Left lung (tissue), 10 donors: ENCODE results near the gene THBD. TPM values are rescaled to one million over a fixed set of nuclear protein-coding genes. Genes with fewer than 3 reads are reported as not detected.

Experiments used
- ATAC-seq: fragments of 200-7000 bp; cut with Tn5 transposase; one replicate; pipeline ENCODE4 v1.9.1; 2020; ENCODE audit warnings: moderate library complexity
- DNase-seq, 4 donors: peaks; one replicate each; pipeline ENCODE4 v3.0.0-alpha.2; 2013 to 2020
- H3K27ac ChIP-seq, 2 donors: fragments of 200-600 bp; sonication (generic) in 1 of 2; one replicate each; pipeline versions ENCODE4 v1.5.0 to v1.8.0; 2020 to 2021
- H3K27me3 ChIP-seq, 2 donors: fragments of 200-600 bp; sonication (generic) in 1 of 2; one replicate each; pipeline versions ENCODE4 v1.5.0 to v1.8.0; 2020 to 2021
- H3K36me3 ChIP-seq, 2 donors: fragments of 200-600 bp; sonication (generic) in 1 of 2; one replicate each; pipeline versions ENCODE4 v1.5.0 to v1.8.0; 2020 to 2021
- H3K4me1 ChIP-seq, 2 donors: fragments of 200-600 bp; one replicate each; pipeline ENCODE4 v1.8.0; 2021
- H3K4me3 ChIP-seq, 2 donors: fragments of 200-600 bp; sonication (generic) in 1 of 2; one replicate each; pipeline versions ENCODE4 v1.5.0 to v1.8.0; 2020 to 2021; ENCODE audit warnings: mild to moderate bottlenecking in 1 of 2
- H3K9me3 ChIP-seq, 2 donors: fragments of 200-600 bp; sonication (generic) in 1 of 2; one replicate each; pipeline versions ENCODE4 v1.5.0 to v1.8.0; 2020 to 2021
- CTCF ChIP-seq, 2 donors: fragments of 200-600 bp; sonication (generic) in 1 of 2; IDR thresholded peaks; one replicate each; pipeline versions ENCODE4 v1.5.0 to v1.8.0; 2021; ENCODE audit warnings: antibody characterized with exemption in 2 of 2
- intact Hi-C, 2 donors: fragments of 100-400 bp; cut with DNase I; formaldehyde crosslinking; loops; one replicate each; pipeline versions ENCODE4 v1.11.2 to v1.14.2; 2022
- polyA plus RNA-seq, 6 donors: library from polyadenylated mRNA; unstranded; fragments of 120-200 nt; gene quantifications; one replicate each; pipeline ENCODE4 v1.2.1, GENCODE V29; 2013; ENCODE audit not compliant: insufficient read length in 6 of 6
- total RNA-seq, 2 donors: library from RNA; stranded (reverse); fragmentation: NEBNext Ultra II Directional; extraction: Animal tissue kit (Norgen Biotek cat#: 25700); gene quantifications; one replicate each; pipeline ENCODE4 v1.2.1, GENCODE V29; 2021
- donor health status: DM: no; HTN: yes; CAD: no.
- donor health status: DM: no; HTN: no; CAD: no.

Gene THBD
- total and polyA plus RNA-seq, 8 donors, result 27.3 to 77.4 (median 47.2) TPM

GRCh38 chr20:23069108-23069507 lies 19.6 kb upstream of the THBD start:
- Histone ChIP-seq H3K27me3 (no peaks in the 10 kb centered on the region), H3K36me3 (no peaks in the 10 kb centered on the region), H3K4me3 (no peak overlapping the region), H3K9me3 (no peaks in the 10 kb centered on the region), H3K27ac (no peak overlapping the region), H3K4me1 (no peaks in the 10 kb centered on the region)
- ATAC-seq, result no peak
- TF ChIP-seq CTCF (IDR thresholded peaks at IDR 0.05), result no peak
- no peak for DNase-seq
- intact Hi-C loops, result no loop called here

- intact Hi-C loops, result no loop called here
- no peak for ATAC-seq
- no peak for DNase-seq
- TF ChIP-seq CTCF (IDR thresholded peaks at IDR 0.05), result no peak
- no peaks in the 10 kb centered on the region for H3K9me3 ChIP-seq
- no peak overlapping the region for H3K27ac ChIP-seq
- no peaks in the 10 kb centered on the region for H3K4me1 ChIP-seq
- H3K36me3 ChIP-seq, result no peaks in the 10 kb centered on the region
- H3K27me3 ChIP-seq, result no peaks in the 10 kb centered on the region
- H3K4me3 ChIP-seq, result no peak overlapping the region
These were observed 18.8 kb upstream of the THBD start for GRCh38 chr20:23068283-23068682.

- no peak overlapping the region for H3K4me3 ChIP-seq
- H3K9me3 ChIP-seq, result no peaks in the 10 kb centered on the region
- H3K36me3 ChIP-seq, result no peaks in the 10 kb centered on the region
- TF ChIP-seq CTCF (IDR thresholded peaks at IDR 0.05), result no peak
- H3K27me3 ChIP-seq, result no peaks in the 10 kb centered on the region
- intact Hi-C loops, result no loop called here
- H3K27ac ChIP-seq, result no peak overlapping the region
- peaks cover 8 to 10% of the 10 kb centered on the region in 2 donors for H3K4me1 ChIP-seq
- DNase-seq (no peak), ATAC-seq (no peak)
These were observed 17.3 kb upstream of the THBD start for GRCh38 chr20:23066772-23067171.

GRCh38 chr20:23065266-23066201 lies 16.1 kb upstream of the THBD start:
- Histone ChIP-seq H3K4me3 (no peak overlapping the region), H3K27ac (no peak overlapping the region), H3K4me1 (peaks cover 14 to 22% of the 10 kb centered on the region in 2 donors), H3K9me3 (no peaks in the 10 kb centered on the region), H3K27me3 (no peaks in the 10 kb centered on the region), H3K36me3 (no peaks in the 10 kb centered on the region)
- intact Hi-C loops, result no loop called here
- no peak for TF ChIP-seq CTCF (IDR thresholded peaks at IDR 0.05)
- DNase-seq (no peak), ATAC-seq (no peak)

GRCh38 chr20:23063581-23063980 lies 14.1 kb upstream of the THBD start:
- Histone ChIP-seq H3K27me3 (no peaks in the 10 kb centered on the region), H3K36me3 (no peaks in the 10 kb centered on the region), H3K27ac (no peak overlapping the region), H3K4me3 (no peak overlapping the region), H3K9me3 (no peaks in the 10 kb centered on the region), H3K4me1 (peaks cover 14 to 31% of the 10 kb centered on the region in 2 donors)
- DNase-seq (no peak), ATAC-seq (no peak)
- intact Hi-C loops, result no loop called here
- TF ChIP-seq CTCF (IDR thresholded peaks at IDR 0.05), result no peak
